Measurements from ENCODE around the gene ZNF763.
"Not testable (repeated sequence)": the region's sequence is repeated elsewhere in the genome, so short reads cannot be mapped to it uniquely, and the experiment has no call there.

ZNF763 gene

DNA sequence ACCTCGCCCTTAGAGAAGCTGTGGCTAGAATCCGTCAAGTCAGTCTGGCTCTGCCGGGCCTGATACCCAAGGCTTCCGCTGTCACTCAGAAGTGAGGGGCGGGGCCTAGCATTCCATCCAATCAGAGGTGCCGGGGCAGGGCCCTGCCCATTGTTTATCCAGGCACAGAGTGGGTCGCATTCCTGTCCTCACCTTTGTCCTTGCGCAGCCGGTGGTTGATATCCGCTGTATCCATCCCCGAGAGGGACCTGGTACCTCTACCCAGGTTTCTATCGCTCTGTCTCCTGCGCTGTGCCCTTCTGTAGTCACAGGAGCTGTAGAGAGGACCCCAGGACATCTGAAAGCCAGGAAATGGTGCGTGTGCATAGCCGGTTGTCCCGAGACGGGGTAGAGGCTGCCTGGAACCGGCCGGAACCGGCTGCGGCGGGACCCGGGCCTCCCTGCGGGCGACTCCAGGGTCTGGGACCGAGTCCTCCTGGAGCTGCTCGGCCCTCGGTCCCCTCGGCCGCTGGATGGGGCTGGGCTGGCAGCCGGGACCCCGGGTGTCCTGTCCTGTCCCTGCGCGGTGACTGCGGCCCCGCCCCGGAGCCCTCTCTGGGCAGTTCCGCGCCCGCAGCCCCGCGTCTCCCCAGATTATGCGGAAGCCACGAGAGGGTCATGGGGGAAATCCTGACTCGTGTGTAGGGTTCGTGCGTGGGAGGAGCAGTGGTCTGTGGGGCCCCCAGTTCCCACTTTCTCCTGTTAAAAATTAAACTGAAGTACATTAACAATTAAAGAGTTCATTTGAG lies at the start of gene ZNF763:
Gene ZNF763, plus strand, starts transcription at position 183 of the 788 bp plus-strand sequence. Its CDS starts 169 bp downstream, at position 352.
- TF ChIP-seq SUZ12 (IDR thresholded peaks at IDR 0.05): no peak
- no peak for TF ChIP-seq TARDBP (IDR thresholded peaks at IDR 0.05)
- TF ChIP-seq, protein P1, sequence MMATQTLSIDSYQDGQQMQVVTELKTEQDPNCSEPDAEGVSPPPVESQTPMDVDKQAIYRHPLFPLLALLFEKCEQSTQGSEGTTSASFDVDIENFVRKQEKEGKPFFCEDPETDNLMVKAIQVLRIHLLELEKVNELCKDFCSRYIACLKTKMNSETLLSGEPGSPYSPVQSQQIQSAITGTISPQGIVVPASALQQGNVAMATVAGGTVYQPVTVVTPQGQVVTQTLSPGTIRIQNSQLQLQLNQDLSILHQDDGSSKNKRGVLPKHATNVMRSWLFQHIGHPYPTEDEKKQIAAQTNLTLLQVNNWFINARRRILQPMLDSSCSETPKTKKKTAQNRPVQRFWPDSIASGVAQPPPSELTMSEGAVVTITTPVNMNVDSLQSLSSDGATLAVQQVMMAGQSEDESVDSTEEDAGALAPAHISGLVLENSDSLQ (IDR thresholded peaks at IDR 0.05): 0 out of 2 replicates have a peak, but pooled peaks have one; percentile 29
- no peak for TF ChIP-seq ELF4 (IDR thresholded peaks at IDR 0.05)
- TF ChIP-seq FOXA1 (IDR thresholded peaks at IDR 0.05): no peak
- no peak for TF ChIP-seq ARNT (IDR thresholded peaks at IDR 0.05)
- no peak for TF ChIP-seq NFRKB (IDR thresholded peaks at IDR 0.05)
- ChIA-PET CTCF (no interaction called here), POLR2A (no interaction called here)
- DNase-seq (ENCODE audit: extremely low spot score): no peak

DNA sequence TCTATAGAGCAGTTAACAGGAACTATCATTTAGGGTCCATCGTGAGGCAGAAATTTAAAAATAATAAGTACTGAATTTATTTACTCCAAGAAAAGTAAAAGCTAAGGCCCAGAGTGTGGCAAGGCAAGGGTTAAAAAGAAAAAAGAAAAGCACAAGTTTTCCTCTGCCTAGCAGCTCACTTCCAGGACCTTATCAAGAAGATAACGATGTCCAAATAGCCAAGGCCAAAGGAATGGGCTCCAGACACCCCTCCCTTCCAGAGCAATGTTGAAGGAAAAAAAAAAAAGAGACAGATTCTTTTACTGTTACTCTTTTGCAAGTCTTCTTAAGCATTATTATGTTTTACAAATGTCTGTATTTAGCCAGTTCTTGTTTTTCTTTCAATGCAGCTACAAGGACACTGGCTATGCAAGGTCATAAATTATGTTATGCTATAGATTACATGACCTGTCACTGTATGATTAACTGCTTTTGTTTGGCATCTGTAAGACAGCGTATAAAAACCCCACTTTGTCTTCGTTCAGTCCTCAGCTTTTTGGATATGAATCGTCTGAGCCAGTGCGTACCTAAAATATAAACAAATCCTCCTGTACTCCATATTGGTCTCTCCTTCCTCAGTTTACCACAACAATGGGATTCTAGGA lies 42.9 kb upstream of the ZNF763 start:
- CTCF ChIA-PET: no interaction called here
- TF ChIP-seq, protein P1 (IDR thresholded peaks at IDR 0.05): peak; percentile 55; the same call in 1 of the 2 replicates
- TF ChIP-seq NFRKB (IDR thresholded peaks at IDR 0.05): no peak
- POLR2A ChIA-PET: no interaction called here
- no peak for DNase-seq (ENCODE audit: extremely low spot score)

DNA sequence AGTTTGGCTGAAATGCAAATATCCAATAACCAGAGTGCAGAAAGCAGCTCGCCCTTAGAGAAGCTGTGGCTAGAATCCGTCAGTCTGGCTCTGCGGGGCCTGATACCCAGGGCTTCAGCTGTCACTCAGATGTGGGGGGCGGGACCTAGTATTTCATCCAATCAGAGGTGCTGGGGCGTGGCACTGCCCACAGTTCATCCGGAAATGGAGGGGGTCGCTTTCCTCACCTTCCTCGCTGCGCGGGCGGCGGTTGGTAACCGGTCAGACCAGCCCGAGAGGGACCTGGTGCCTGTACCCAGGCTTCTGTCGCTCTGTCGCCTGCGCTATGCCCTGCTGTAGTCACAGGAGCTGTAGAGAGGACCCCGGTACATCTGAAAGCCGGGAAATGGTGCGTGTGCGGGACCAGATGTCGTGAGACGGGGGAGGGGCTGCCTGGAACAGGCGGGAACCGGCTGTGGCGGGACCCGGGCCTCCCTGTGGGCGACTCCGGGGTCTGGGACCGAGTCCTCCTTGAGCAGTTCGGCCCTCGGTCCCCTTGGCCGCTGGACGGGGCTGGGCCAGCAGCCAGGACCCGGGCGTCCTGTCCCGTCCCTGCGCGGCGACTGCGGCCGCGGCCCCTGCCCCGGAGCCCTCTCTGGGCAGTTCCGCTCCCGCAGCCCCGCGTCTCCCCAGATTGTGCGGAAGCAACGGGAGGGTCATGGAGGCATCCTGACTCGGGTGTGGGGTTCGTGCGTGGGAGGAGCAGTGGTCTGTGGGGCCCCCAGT lies 39.8 kb upstream of the ZNF763 start, which contains the start of gene ZNF700:
Gene ZNF700, plus strand, starts transcription at position 222 of the 765 bp plus-strand sequence. Its CDS starts 104 bp downstream, at position 326.
- peak; percentile 52 for DNase-seq (ENCODE audit: extremely low spot score)
- TF ChIP-seq HDGF (IDR thresholded peaks at IDR 0.05; ENCODE audit: borderline replicate concordance): no peak
- TF ChIP-seq L3MBTL2 (conservative IDR thresholded peaks at IDR 0.05): peak; percentile 88
- TF ChIP-seq, protein P1 (IDR thresholded peaks at IDR 0.05): peak; percentile 98
- peak; percentile 39; the same call in 1 of the 2 replicates for TF ChIP-seq ELF4 (IDR thresholded peaks at IDR 0.05)
- CTCF ChIA-PET: interaction anchor here (0.6 to 0.8 kb wide), 2 partner anchors 14 to 571 kb away, joined by 3 to 5 read pairs; no protein-coding TSS in a partner anchor
- POLR2A ChIA-PET: interaction anchor here (0.6 to 1.0 kb wide), 3 partner anchors 8 to 516 kb away, joined by 3 read pairs; partner anchors contain the start of gene ZNF443

DNA sequence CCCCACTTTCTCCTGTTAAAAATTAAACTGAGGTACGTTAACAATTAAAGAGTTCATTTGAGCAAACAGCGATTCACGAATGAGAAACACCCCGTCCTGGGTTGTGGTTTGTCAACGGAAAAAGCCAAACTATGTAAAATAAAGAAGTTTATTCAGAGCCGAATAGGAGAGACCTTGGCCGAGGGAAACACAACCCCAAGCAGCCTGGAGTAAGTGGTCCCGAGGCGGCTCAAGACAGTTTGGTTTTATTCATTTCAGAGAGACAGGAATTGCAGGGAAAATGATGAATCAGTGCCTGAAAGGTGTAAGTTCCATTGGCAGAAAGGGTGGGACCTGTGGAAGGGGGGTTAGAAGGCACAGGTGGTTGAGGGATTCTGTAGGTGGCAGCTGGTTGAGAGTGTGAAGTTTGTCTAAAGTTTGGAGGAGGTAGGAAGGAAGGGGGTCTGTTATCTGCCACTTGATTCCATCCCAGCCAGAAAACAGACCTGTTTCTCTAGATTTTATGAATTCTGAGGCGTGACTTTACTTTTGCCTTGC lies 39.1 kb upstream of the ZNF763 start:
- POLR2A ChIA-PET, CTCF ChIA-PET: not testable (repeated sequence)

DNA sequence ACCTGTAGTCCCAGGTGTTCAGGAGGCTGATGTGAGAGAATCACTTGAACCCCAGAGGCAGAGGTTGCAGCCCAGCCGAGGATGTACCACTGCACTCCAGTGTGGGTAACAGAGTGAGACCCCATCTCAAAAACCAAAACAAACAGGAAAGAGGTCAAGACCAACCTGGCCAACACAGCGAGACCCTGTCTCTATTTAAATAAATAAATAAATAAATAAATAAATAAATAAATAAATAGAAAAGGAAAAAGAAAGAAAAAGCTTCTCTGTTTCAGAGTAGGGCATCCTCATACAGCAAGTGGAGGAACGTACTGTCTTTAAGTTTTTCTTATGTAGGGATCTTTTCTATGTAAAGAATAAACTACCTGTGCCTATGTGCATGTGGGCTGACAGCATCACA lies 37.6 kb upstream of the ZNF763 start:
- no peak for DNase-seq (ENCODE audit: extremely low spot score)
- POLR2A ChIA-PET: no interaction called here
- TF ChIP-seq NFRKB (IDR thresholded peaks at IDR 0.05): no peak
- no peak for TF ChIP-seq CTBP1 (IDR thresholded peaks at IDR 0.05; ENCODE audit: borderline replicate concordance)
- TF ChIP-seq TARDBP (IDR thresholded peaks at IDR 0.05): no peak
- TF ChIP-seq HDGF (IDR thresholded peaks at IDR 0.05; ENCODE audit: borderline replicate concordance): no peak
- CTCF ChIA-PET: no interaction called here

More for the DNA sequence above, 39.1 kb upstream of the ZNF763 start:
- DNase-seq (ENCODE audit: extremely low spot score): not testable (repeated sequence)

DNA sequence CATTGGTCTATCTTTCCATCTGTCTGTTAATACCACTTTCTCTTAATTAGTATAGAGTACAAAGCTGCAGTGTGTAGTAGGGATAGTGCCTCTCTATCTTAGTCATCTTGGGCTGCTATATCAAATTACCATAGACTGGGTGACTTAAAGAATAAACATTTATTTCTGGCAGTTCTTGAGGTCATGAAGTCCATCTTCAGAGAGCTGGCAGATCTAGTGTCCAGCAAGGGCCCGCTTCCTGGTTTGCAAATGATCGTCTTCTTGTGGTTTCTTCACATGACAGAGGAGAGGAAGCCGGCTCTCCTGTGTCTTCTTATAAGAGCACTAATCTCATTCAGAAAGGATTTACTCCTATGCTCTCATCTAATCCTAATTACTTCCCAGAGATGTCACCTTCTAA lies 33.8 kb upstream of the ZNF763 start:
- DNase-seq (ENCODE audit: extremely low spot score): no peak
- ChIA-PET CTCF (no interaction called here), POLR2A (no interaction called here)
- no peak for TF ChIP-seq NFRKB (IDR thresholded peaks at IDR 0.05)
- no peak for TF ChIP-seq SUZ12 (IDR thresholded peaks at IDR 0.05)
- TF ChIP-seq, protein P1 (IDR thresholded peaks at IDR 0.05): no peak
- no peak for TF ChIP-seq SP1 (IDR thresholded peaks at IDR 0.05)
- TF ChIP-seq BHLHE40 (IDR thresholded peaks at IDR 0.05; ENCODE audit: borderline replicate concordance): no peak
- TF ChIP-seq FOXM1 (IDR thresholded peaks at IDR 0.05; ENCODE audit: borderline replicate concordance): no peak
- TF ChIP-seq ARNT (IDR thresholded peaks at IDR 0.05): no peak
- TF ChIP-seq ZNF384 (IDR thresholded peaks at IDR 0.05): no peak
- no peak for TF ChIP-seq HDGF (IDR thresholded peaks at IDR 0.05; ENCODE audit: borderline replicate concordance)
- TF ChIP-seq LEF1 (IDR thresholded peaks at IDR 0.05; ENCODE audit: borderline replicate concordance): no peak
- TF ChIP-seq L3MBTL2 (conservative IDR thresholded peaks at IDR 0.05): no peak
- TF ChIP-seq CTBP1 (IDR thresholded peaks at IDR 0.05; ENCODE audit: borderline replicate concordance): no peak
- TF ChIP-seq FOXA1 (IDR thresholded peaks at IDR 0.05): no peak
- TF ChIP-seq FOXK2 (IDR thresholded peaks at IDR 0.05): no peak
- TF ChIP-seq TARDBP (IDR thresholded peaks at IDR 0.05): no peak
- no peak for TF ChIP-seq ELF4 (IDR thresholded peaks at IDR 0.05)

Measured in HEK293T (cell line).